ENCODE data around the gene RNF186.

DNA sequence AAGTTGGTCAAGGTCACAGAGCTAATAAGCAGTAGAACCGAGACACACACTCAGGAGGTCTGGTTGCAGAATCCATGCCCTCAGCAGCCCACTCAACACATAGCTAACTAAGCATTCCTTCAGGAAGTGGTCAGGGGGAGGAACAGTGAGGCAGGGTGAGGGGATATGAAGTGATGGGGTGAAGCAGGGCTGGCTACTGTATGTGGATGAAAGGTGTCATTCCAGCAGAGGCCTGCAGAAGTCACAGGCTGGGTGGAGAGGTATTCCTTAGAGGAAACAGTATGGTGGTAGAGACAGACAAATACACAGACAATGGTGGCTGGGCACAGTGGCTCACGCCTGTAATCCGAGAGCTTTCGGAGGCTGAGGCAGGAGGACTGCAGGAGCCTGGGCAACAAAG lies 29.4 kb downstream of the RNF186 start:
- TF ChIP-seq EZH2 (IDR thresholded peaks at IDR 0.05; ENCODE audit: borderline replicate concordance, low read length) = no peak
- TF ChIP-seq, protein P1, sequence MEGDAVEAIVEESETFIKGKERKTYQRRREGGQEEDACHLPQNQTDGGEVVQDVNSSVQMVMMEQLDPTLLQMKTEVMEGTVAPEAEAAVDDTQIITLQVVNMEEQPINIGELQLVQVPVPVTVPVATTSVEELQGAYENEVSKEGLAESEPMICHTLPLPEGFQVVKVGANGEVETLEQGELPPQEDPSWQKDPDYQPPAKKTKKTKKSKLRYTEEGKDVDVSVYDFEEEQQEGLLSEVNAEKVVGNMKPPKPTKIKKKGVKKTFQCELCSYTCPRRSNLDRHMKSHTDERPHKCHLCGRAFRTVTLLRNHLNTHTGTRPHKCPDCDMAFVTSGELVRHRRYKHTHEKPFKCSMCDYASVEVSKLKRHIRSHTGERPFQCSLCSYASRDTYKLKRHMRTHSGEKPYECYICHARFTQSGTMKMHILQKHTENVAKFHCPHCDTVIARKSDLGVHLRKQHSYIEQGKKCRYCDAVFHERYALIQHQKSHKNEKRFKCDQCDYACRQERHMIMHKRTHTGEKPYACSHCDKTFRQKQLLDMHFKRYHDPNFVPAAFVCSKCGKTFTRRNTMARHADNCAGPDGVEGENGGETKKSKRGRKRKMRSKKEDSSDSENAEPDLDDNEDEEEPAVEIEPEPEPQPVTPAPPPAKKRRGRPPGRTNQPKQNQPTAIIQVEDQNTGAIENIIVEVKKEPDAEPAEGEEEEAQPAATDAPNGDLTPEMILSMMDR (conservative IDR thresholded peaks at IDR 0.05 in 1 of 2, IDR thresholded peaks at IDR 0.05 in 1 of 2; ENCODE audit: extremely low read depth in 1 of 2, insufficient read depth in 1 of 2, low read depth in 1 of 2, low read length in 2 of 2) = no peak

Data from mammary epithelial cell (primary cell).